H1 (cell line): Measurements from ENCODE around the gene ZBTB16. TPM values are rescaled to one million over a fixed set of nuclear protein-coding genes. Genes with fewer than 3 reads are reported as not detected.

ENCODE experiments used
- CTCF ChIA-PET: fragments of 300-600 bp; sonication (Branson Sonifier 250); formaldehyde crosslinking; loops from one replicate; lab custom pipeline; 2021; ENCODE audit not compliant: partially characterized antibody; lab: Charles Lee
- POLR2A ChIA-PET: fragments of 300-600 bp; sonication (Branson Sonifier 250); formaldehyde crosslinking; loops from one replicate; lab custom pipeline; 2021; ENCODE audit warnings: inconsistent platforms; ENCODE audit not compliant: partially characterized antibody; lab: Charles Lee
- DNase-seq, 2 experiments: peaks; one replicate each; pipeline versions ENCODE4 v3.0.0 to v3.0.0-alpha.2; 2010 to 2022; ENCODE audit warnings: low spot score in 2 of 2, low read depth in 1 of 2, mixed read lengths in 1 of 2
- FAIRE-seq: peaks from 2 replicates; lab custom pipeline; 2011; peaks lifted over from hg19 to GRCh38; lab: Jason Lieb, UNC
- H2AFZ ChIP-seq: 2 replicates; pipeline ENCODE4 v1.8.1; 2012; ENCODE audit warnings: low read length, inconsistent platforms
- H2AK5ac ChIP-seq: 2 replicates; pipeline ENCODE4 v1.6.1; 2013; ENCODE audit warnings: low read depth, low read length
- H2BK120ac ChIP-seq: replicated peaks from 2 replicates; pipeline ENCODE3; 2013; ENCODE audit warnings: low read depth, low read length, inconsistent platforms
- H2BK12ac ChIP-seq: 2 replicates; pipeline ENCODE4 v1.6.1; 2013; ENCODE audit warnings: low read depth, low read length
- H2BK15ac ChIP-seq: 2 replicates; pipeline ENCODE4 v1.6.1; 2013; ENCODE audit warnings: low read length
- H2BK20ac ChIP-seq: 2 replicates; pipeline ENCODE4 v1.6.1; 2013; ENCODE audit warnings: low read length
- H2BK5ac ChIP-seq: 2 replicates; pipeline ENCODE4 v1.6.1; 2013; ENCODE audit warnings: low read depth, low read length
- H3K14ac ChIP-seq: 2 replicates; pipeline ENCODE4 v1.6.1; 2013; ENCODE audit warnings: inconsistent platforms; ENCODE audit not compliant: insufficient read length
- H3K18ac ChIP-seq: 2 replicates; pipeline ENCODE4 v1.6.1; 2013; ENCODE audit warnings: low read length; ENCODE audit errors: extremely low read depth
- H3K23ac ChIP-seq: 2 replicates; pipeline ENCODE4 v1.6.1; 2013; ENCODE audit warnings: inconsistent platforms; ENCODE audit not compliant: insufficient read length
- H3K23me2 ChIP-seq: 2 replicates; pipeline ENCODE4 v1.6.1; 2013; ENCODE audit warnings: low read depth, low read length
- H3K27ac ChIP-seq: 2 replicates; pipeline ENCODE4 v1.6.1; 2011; ENCODE audit warnings: low read depth, low read length, inconsistent platforms
- H3K27me3 ChIP-seq, 4 experiments: replicated peaks in 1 of 4; 1 replicate in 1 of 4; 2 replicates in 3 of 4; pipeline versions ENCODE4 v1.6.1 to v1.8.1; 2011 to 2013; ENCODE audit warnings: low read length in 3 of 4, mild to moderate bottlenecking in 3 of 4, inconsistent platforms in 2 of 4, mixed read lengths in 2 of 4, moderate library complexity in 1 of 4; ENCODE audit not compliant: control insufficient read depth in 3 of 4, insufficient read depth in 3 of 4; ENCODE audit errors: extremely low read depth in 1 of 4
- H3K36me3 ChIP-seq, 4 experiments: 2 replicates each; pipeline versions ENCODE4 v1.6.1 to v1.8.1; 2011 to 2013; ENCODE audit warnings: mild to moderate bottlenecking in 4 of 4, low read length in 3 of 4, moderate library complexity in 2 of 4, control low read depth in 1 of 4, inconsistent platforms in 1 of 4; ENCODE audit not compliant: insufficient read depth in 4 of 4, control insufficient read depth in 2 of 4
- H3K4ac ChIP-seq: replicated peaks from 2 replicates; pipeline ENCODE3; 2013; ENCODE audit warnings: low read length, low read depth, mixed read lengths, inconsistent platforms; ENCODE audit not compliant: insufficient read length
- H3K4me1 ChIP-seq, 4 experiments: replicated peaks in 1 of 4; 1 replicate in 1 of 4; 2 replicates in 3 of 4; pipeline versions ENCODE4 v1.6.1 to v1.8.1; 2011 to 2013; ENCODE audit warnings: low read length in 3 of 4, inconsistent platforms in 2 of 4, mixed read lengths in 1 of 4; ENCODE audit not compliant: insufficient read depth in 4 of 4, control insufficient read depth in 3 of 4
- H3K4me2 ChIP-seq, 2 experiments: 2 replicates each; pipeline versions ENCODE4 v1.6.1 to v1.8.1; 2011 to 2013; ENCODE audit warnings: low read depth in 2 of 2, low read length in 2 of 2, control low read depth in 1 of 2, inconsistent platforms in 1 of 2, mild to moderate bottlenecking in 1 of 2; ENCODE audit not compliant: insufficient read depth in 1 of 2
- H3K4me3 ChIP-seq, 4 experiments: fragments of 200-600, 300-600 bp in 1 of 4; sonication (generic), shearing (Covaris generic), sonication (Bioruptor Twin) in 1 of 4; 2 replicates each; pipeline versions ENCODE4 v1.5.1 to v1.8.1; 2011 to 2016; ENCODE audit warnings: low read length in 4 of 4, low read depth in 3 of 4, control low read depth in 2 of 4, inconsistent platforms in 2 of 4, mild to moderate bottlenecking in 2 of 4, mixed read lengths in 1 of 4, moderate library complexity in 1 of 4; ENCODE audit not compliant: insufficient read depth in 2 of 4; ENCODE audit errors: extremely low read depth in 1 of 4
- H3K56ac ChIP-seq: replicated peaks from 2 replicates; pipeline ENCODE3; 2013; ENCODE audit warnings: low read depth, mild to moderate bottlenecking, mixed read lengths, low read length, inconsistent platforms; ENCODE audit not compliant: insufficient read length
- H3K79me1 ChIP-seq: 2 replicates; pipeline ENCODE4 v1.6.1; 2013; ENCODE audit warnings: low read depth, low read length, control low read depth
- H3K79me2 ChIP-seq, 2 experiments: 2 replicates each; pipeline versions ENCODE4 v1.6.1 to v1.8.1; 2012 to 2013; ENCODE audit warnings: low read length in 2 of 2, mild to moderate bottlenecking in 2 of 2, inconsistent platforms in 1 of 2; ENCODE audit not compliant: insufficient read depth in 2 of 2, control insufficient read depth in 1 of 2
- H3K9ac ChIP-seq, 4 experiments: replicated peaks in 1 of 4; 1 replicate in 1 of 4; 2 replicates in 3 of 4; pipeline versions ENCODE4 v1.6.1 to v1.8.1; 2011 to 2013; ENCODE audit warnings: low read depth in 3 of 4, low read length in 3 of 4, control low read depth in 2 of 4, mild to moderate bottlenecking in 2 of 4, moderate library complexity in 2 of 4, inconsistent platforms in 1 of 4; ENCODE audit errors: extremely low read depth in 1 of 4
- H3K9me3 ChIP-seq, 2 experiments: 2 replicates each; pipeline versions ENCODE4 v1.6.1 to v1.8.1; 2012 to 2013; ENCODE audit warnings: mild to moderate bottlenecking in 2 of 2, moderate library complexity in 2 of 2, control low read depth in 1 of 2, inconsistent platforms in 1 of 2, low read depth in 1 of 2, low read length in 1 of 2, mixed read lengths in 1 of 2; ENCODE audit not compliant: insufficient read depth in 2 of 2
- H4K20me1 ChIP-seq, 2 experiments: replicated peaks in 1 of 2; 2 replicates each; pipeline versions ENCODE3 to v1.8.1; 2011 to 2013; ENCODE audit warnings: inconsistent platforms in 2 of 2, low read length in 2 of 2, mild to moderate bottlenecking in 1 of 2; ENCODE audit not compliant: insufficient read depth in 2 of 2, control insufficient read depth in 1 of 2
- H4K5ac ChIP-seq: 2 replicates; pipeline ENCODE4 v1.6.1; 2013; ENCODE audit warnings: low read length, low read depth, mixed read lengths, inconsistent platforms; ENCODE audit not compliant: insufficient read length
- H4K8ac ChIP-seq: 2 replicates; pipeline ENCODE4 v1.8.0; 2013; ENCODE audit warnings: mild to moderate bottlenecking, moderate library complexity, low read length, inconsistent platforms; ENCODE audit not compliant: insufficient read depth; ENCODE audit errors: extremely low read depth
- H4K91ac ChIP-seq: replicated peaks from 2 replicates; pipeline ENCODE3; 2013; ENCODE audit warnings: low read length, mixed read lengths, inconsistent platforms; ENCODE audit not compliant: insufficient read length
- BACH1 ChIP-seq: IDR thresholded peaks from 2 replicates; pipeline ENCODE4 v1.6.1; 2012; ENCODE audit warnings: low read length, improper control_type of control experiment
- CBX8 ChIP-seq: fragments of 300-800, 300-1000 bp; sonication (generic); IDR thresholded peaks from 2 replicates; pipeline ENCODE4 v1.7.1; 2016; ENCODE audit warnings: low read depth, low read length, borderline replicate concordance
- GABPA ChIP-seq: IDR thresholded peaks from 2 replicates; pipeline ENCODE4 v1.6.1; 2011; ENCODE audit warnings: mild to moderate bottlenecking, low read length, moderate library complexity, borderline replicate concordance; ENCODE audit not compliant: insufficient read depth
- KDM1A ChIP-seq: fragments of 200-600, 300-600 bp; sonication (generic); IDR thresholded peaks from 2 replicates; pipeline ENCODE4 v1.7.1; 2016; ENCODE audit warnings: mild to moderate bottlenecking, low read length, borderline replicate concordance
- NRF1 ChIP-seq: IDR thresholded peaks from 2 replicates; pipeline ENCODE4 v1.6.1; 2011; ENCODE audit warnings: mild to moderate bottlenecking, low read depth, low read length, improper control_type of control experiment
- POLR2A ChIP-seq, 2 experiments: IDR thresholded peaks; 1 replicate in 1 of 2; 2 replicates in 1 of 2; pipeline ENCODE4 v1.6.1; 2011; ENCODE audit warnings: low read depth in 2 of 2, low read length in 2 of 2, mild to moderate bottlenecking in 2 of 2; ENCODE audit errors: control extremely low read depth in 1 of 2
- RBBP5 ChIP-seq: IDR thresholded peaks from 2 replicates; pipeline ENCODE4 v1.7.1; 2012; ENCODE audit warnings: low read depth, mild to moderate bottlenecking, inconsistent platforms, low read length, moderate library complexity, borderline replicate concordance
- SIN3A ChIP-seq, 2 experiments: IDR thresholded peaks in 1 of 2; conservative IDR thresholded peaks in 1 of 2; 2 replicates each; pipeline ENCODE4 v1.6.1; 2011 to 2012; ENCODE audit warnings: low read length in 2 of 2, improper control_type of control experiment in 1 of 2, low read depth in 1 of 2, mild to moderate bottlenecking in 1 of 2
- SIX5 ChIP-seq: IDR thresholded peaks from 2 replicates; pipeline ENCODE4 v1.6.1; 2011; ENCODE audit warnings: mild to moderate bottlenecking, low read depth, low read length
- TAF7 ChIP-seq: optimal IDR thresholded peaks from 2 replicates; pipeline ENCODE3; 2011; ENCODE audit warnings: low read depth, mild to moderate bottlenecking, inconsistent platforms, low read length, moderate library complexity, borderline replicate concordance
- YY1 ChIP-seq: IDR thresholded peaks from 2 replicates; pipeline ENCODE4 v1.6.1; 2011; ENCODE audit warnings: low read depth, mild to moderate bottlenecking, low read length
- ZNF274 ChIP-seq: IDR thresholded peaks from 2 replicates; pipeline ENCODE4 v1.7.0; 2012; ENCODE audit warnings: low read length, borderline replicate concordance; ENCODE audit errors: extremely low read depth
- WGBS, 2 experiments: shearing (Covaris generic) in 1 of 2; methylation state at CpG; one replicate each; pipeline versions ENCODE4 v1.1.6 to v1.1.7; 2013 to 2015; ENCODE audit warnings: low lambda C conversion rate in 2 of 2, mixed read lengths in 2 of 2, inconsistent platforms in 1 of 2, low coverage in 1 of 2, missing lambda C conversion rate in 1 of 2; ENCODE audit not compliant: insufficient replicate concordance in 2 of 2, insufficient coverage in 1 of 2, insufficient read length in 1 of 2; ENCODE audit errors: extremely low coverage in 1 of 2, missing lambda C conversion rate in 1 of 2; 5-methylcytosine and 5-hydroxymethylcytosine counted together
- polyA plus RNA-seq, 7 experiments: library from polyadenylated mRNA; depleted of rRNA in 3 of 7; stranded (reverse) in 5 of 7; unstranded in 2 of 7; fragments of >200 nt in 5 of 7; fragments of 200-250 nt in 2 of 7; gene quantifications; 1 replicate in 5 of 7; 2 replicates in 1 of 7; 4 replicates in 1 of 7; pipeline versions ENCODE4 v1.2.1 to v1.2.3, GENCODE V29; 2011 to 2013; ENCODE audit warnings: missing spikeins in 2 of 7, mixed read lengths in 2 of 7
- total RNA-seq: library from RNA; stranded (reverse); fragmentation: NEBNext Ultra II Directional; extraction: Animal tissue kit (Norgen Biotek cat#: 25700); gene quantifications from 2 replicates; pipeline ENCODE4 v1.2.1, GENCODE V29; 2021
- TF ChIP-seq, protein P1 (sequence below): IDR thresholded peaks from 2 replicates; pipeline ENCODE4 v1.6.1; 2011; ENCODE audit warnings: low read length, improper control_type of control experiment

Gene ZBTB16
- total and polyA plus RNA-seq, 2 of the 8 experiments (the other 6 are each of a cell fraction or from before 2014, with no cell fraction given): 0.12 to 0.61 TPM

DNA sequence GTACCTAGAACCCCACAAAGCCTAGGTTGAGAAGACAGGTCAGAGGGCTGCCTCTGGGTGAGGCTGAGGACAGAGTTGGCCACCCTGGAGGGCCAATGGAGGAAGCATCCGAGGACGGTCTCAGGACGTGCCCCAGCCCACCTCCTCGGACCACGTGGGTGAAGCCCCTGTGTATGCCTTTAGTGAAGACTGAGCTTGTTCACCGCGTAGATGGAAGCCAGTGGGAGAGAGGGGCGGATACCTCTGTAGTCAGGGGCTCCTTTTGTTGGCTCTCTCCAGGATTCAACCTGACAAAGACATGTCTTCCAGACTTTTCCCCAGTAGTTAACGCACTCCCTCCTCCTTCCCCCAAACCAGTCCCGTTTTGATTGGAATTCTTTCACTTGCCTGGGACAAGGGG, 110.7 kb downstream of the ZBTB16 start:
- CTCF ChIA-PET: interaction anchor here (0.7 to 4.9 kb wide), 12 partner anchors 11 to 135 kb away, joined by 3 to 28 read pairs (median 4); partner anchors contain the start of gene ZBTB16
- no peak overlapping the region for H2BK5ac ChIP-seq
- H3K4me2 ChIP-seq: no peak overlapping the region; a peak in 1 of 4 replicates
- no peak overlapping the region for H2BK12ac ChIP-seq
- no peak for DNase-seq
- H3K4ac ChIP-seq: no peak overlapping the region
- 79% methylated on average over 10 of the region's 10 CpGs; no CpG with 5 or more reads in 1 of the 2 experiments for whole genome bisulfite sequencing, 2 experiments
- H4K91ac ChIP-seq: no peak overlapping the region
- H2BK120ac ChIP-seq: no peak overlapping the region
- H4K20me1 ChIP-seq: no peaks in the 10 kb centered on the region
- peaks cover 0 to 2% (median 0%) of the 10 kb centered on the region in 4 experiments; a peak in 2 of 7 replicates for H3K4me1 ChIP-seq
- H4K8ac ChIP-seq: no peak overlapping the region
- H3K36me3 ChIP-seq: no peaks in the 10 kb centered on the region
- no peak for FAIRE-seq
- H3K9me3 ChIP-seq: no peaks in the 10 kb centered on the region
- H3K79me2 ChIP-seq: no peaks in the 10 kb centered on the region
- no peak overlapping the region; the same call in 1 of the 2 replicates for H3K18ac ChIP-seq
- no peak overlapping the region for H3K23ac ChIP-seq
- H2BK15ac ChIP-seq: no peak overlapping the region
- H3K4me3 ChIP-seq: no peak overlapping the region
- H2AFZ ChIP-seq: peak overlapping the region; percentile 72; the same call in 1 of the 2 replicates
- H3K23me2 ChIP-seq: no peaks in the 10 kb centered on the region
- no peak overlapping the region for H2BK20ac ChIP-seq
- no peaks in the 10 kb centered on the region for H3K79me1 ChIP-seq
- H3K14ac ChIP-seq: no peak overlapping the region
- H3K9ac ChIP-seq: no peak overlapping the region
- no peak overlapping the region for H3K56ac ChIP-seq
- H2AK5ac ChIP-seq: no peak overlapping the region
- H3K27ac ChIP-seq: no peak overlapping the region
- no peaks in the 10 kb centered on the region for H3K27me3 ChIP-seq
- H4K5ac ChIP-seq: no peak overlapping the region
- POLR2A ChIA-PET: interaction anchor here (1.3 kb wide), 1 partner anchor 8 kb away, joined by 3 read pairs; no protein-coding TSS in a partner anchor
- TF ChIP-seq GABPA: no peak
- TF ChIP-seq CBX8: no peak
- TF ChIP-seq TAF7: no peak
- TF ChIP-seq SIN3A (conservative IDR thresholded peaks at IDR 0.05 in 1 of 2, IDR thresholded peaks at IDR 0.05 in 1 of 2; ENCODE audit: low read depth in 1 of 2, low read length in 2 of 2): no peak
- no peak for TF ChIP-seq SIX5
- no peak for TF ChIP-seq RBBP5
- no peak for TF ChIP-seq ZNF274
- TF ChIP-seq, protein P1, sequence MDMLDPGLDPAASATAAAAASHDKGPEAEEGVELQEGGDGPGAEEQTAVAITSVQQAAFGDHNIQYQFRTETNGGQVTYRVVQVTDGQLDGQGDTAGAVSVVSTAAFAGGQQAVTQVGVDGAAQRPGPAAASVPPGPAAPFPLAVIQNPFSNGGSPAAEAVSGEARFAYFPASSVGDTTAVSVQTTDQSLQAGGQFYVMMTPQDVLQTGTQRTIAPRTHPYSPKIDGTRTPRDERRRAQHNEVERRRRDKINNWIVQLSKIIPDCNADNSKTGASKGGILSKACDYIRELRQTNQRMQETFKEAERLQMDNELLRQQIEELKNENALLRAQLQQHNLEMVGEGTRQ: no peak
- no peak for TF ChIP-seq BACH1
- no peak for TF ChIP-seq KDM1A
- no peak for TF ChIP-seq YY1
- TF ChIP-seq POLR2A (IDR thresholded peaks at IDR 0.05; ENCODE audit: control extremely low read depth in 1 of 2, low read depth in 2 of 2, low read length in 2 of 2): no peak
- TF ChIP-seq NRF1: no peak
